ENCODE data around the gene HERC2. TPM values are rescaled to one million over a fixed set of nuclear protein-coding genes. Genes with fewer than 3 reads are reported as not detected.

The HERC2 gene
- total and polyA plus RNA-seq, 2 of the 8 experiments (the other 6 are each of a cell fraction or from before 2014, with no cell fraction given), result 83.0 to 88.7 TPM

DNA sequence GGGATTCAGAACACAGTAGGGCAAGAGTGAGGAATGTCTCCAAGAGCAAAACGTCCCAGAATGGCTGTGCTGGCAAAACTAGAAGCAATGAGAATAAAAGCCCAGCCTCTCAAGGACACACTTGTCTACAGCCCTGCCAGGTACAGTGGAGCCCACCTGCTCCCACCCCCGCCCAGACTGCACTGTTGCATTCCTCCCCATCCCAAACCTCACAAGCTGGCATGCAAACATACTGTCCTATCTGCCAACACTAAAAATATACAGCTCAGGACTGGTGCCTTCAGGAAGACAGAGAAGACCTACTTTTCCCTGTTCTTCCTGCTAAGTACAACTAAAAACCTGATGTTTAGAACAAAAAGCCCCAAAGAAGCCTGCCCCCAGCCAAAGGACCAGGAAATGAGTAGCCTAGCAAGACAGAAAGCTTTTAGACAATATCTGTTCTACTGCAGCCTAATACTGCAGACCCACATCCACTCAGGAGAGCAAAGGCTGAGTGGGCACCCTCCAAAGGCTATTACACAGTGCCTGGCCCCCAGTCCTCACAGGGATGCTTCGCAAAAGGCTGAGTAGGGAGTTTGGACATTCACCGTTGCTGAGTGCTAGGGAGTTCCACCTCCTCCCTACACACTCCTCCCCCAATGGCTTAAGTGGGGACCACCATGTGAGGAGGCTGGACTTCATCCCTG is 236.3 kb downstream of the HERC2 start (continued):
- TF ChIP-seq, protein P1, sequence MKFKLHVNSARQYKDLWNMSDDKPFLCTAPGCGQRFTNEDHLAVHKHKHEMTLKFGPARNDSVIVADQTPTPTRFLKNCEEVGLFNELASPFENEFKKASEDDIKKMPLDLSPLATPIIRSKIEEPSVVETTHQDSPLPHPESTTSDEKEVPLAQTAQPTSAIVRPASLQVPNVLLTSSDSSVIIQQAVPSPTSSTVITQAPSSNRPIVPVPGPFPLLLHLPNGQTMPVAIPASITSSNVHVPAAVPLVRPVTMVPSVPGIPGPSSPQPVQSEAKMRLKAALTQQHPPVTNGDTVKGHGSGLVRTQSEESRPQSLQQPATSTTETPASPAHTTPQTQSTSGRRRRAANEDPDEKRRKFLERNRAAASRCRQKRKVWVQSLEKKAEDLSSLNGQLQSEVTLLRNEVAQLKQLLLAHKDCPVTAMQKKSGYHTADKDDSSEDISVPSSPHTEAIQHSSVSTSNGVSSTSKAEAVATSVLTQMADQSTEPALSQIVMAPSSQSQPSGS (IDR thresholded peaks at IDR 0.05; ENCODE audit: low read length), result no peak
- TF ChIP-seq EP300 (IDR thresholded peaks at IDR 0.05; ENCODE audit: borderline replicate concordance in 1 of 2, low read depth in 2 of 2, low read length in 2 of 2) (no peak), NRF1 (IDR thresholded peaks at IDR 0.05; ENCODE audit: low read depth, low read length) (no peak), RNF2 (IDR thresholded peaks at IDR 0.05; ENCODE audit: borderline replicate concordance, low read depth, low read length, missing control alignments, poor library complexity, severe bottlenecking) (no peak), POLR2AphosphoS5 (IDR thresholded peaks at IDR 0.05; ENCODE audit: low read depth, low read length) (no peak), SP2 (IDR thresholded peaks at IDR 0.05; ENCODE audit: low read length) (no peak), SIN3A (conservative IDR thresholded peaks at IDR 0.05 in 1 of 2, IDR thresholded peaks at IDR 0.05 in 1 of 2; ENCODE audit: low read depth in 1 of 2, low read length in 2 of 2) (no peak)
